ENCODE measurements around the gene RHOH.

DNA sequence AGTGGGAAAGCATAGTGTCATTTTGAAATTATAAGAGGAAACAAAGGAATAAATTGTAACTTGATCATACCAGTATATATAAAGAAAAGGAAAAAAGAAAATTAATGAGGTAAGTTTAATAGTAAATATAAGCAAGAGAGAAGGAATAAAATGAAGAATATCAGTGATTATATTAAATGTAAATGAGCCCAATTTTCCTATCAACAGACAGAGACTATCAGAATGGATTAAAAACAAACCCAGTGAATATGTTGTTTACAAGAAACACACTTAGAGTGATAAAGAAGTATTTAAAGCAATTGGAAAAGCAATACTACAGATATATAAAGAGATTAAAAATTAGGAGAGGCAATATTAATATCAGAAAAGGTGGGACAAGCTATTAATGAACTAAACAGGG, 28.8 kb upstream of the RHOH start:
- TF ChIP-seq, protein P1, sequence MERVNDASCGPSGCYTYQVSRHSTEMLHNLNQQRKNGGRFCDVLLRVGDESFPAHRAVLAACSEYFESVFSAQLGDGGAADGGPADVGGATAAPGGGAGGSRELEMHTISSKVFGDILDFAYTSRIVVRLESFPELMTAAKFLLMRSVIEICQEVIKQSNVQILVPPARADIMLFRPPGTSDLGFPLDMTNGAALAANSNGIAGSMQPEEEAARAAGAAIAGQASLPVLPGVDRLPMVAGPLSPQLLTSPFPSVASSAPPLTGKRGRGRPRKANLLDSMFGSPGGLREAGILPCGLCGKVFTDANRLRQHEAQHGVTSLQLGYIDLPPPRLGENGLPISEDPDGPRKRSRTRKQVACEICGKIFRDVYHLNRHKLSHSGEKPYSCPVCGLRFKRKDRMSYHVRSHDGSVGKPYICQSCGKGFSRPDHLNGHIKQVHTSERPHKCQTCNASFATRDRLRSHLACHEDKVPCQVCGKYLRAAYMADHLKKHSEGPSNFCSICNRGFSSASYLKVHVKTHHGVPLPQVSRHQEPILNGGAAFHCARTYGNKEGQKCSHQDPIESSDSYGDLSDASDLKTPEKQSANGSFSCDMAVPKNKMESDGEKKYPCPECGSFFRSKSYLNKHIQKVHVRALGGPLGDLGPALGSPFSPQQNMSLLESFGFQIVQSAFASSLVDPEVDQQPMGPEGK (CRISPR knock-in tag; IDR thresholded peaks at IDR 0.05; ENCODE audit: borderline replicate concordance), result no peak
- TF ChIP-seq, protein P2, sequence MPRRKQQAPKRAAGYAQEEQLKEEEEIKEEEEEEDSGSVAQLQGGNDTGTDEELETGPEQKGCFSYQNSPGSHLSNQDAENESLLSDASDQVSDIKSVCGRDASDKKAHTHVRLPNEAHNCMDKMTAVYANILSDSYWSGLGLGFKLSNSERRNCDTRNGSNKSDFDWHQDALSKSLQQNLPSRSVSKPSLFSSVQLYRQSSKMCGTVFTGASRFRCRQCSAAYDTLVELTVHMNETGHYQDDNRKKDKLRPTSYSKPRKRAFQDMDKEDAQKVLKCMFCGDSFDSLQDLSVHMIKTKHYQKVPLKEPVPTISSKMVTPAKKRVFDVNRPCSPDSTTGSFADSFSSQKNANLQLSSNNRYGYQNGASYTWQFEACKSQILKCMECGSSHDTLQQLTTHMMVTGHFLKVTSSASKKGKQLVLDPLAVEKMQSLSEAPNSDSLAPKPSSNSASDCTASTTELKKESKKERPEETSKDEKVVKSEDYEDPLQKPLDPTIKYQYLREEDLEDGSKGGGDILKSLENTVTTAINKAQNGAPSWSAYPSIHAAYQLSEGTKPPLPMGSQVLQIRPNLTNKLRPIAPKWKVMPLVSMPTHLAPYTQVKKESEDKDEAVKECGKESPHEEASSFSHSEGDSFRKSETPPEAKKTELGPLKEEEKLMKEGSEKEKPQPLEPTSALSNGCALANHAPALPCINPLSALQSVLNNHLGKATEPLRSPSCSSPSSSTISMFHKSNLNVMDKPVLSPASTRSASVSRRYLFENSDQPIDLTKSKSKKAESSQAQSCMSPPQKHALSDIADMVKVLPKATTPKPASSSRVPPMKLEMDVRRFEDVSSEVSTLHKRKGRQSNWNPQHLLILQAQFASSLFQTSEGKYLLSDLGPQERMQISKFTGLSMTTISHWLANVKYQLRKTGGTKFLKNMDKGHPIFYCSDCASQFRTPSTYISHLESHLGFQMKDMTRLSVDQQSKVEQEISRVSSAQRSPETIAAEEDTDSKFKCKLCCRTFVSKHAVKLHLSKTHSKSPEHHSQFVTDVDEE (CRISPR knock-in tag; IDR thresholded peaks at IDR 0.05), result no peak
- TF ChIP-seq, protein P3, sequence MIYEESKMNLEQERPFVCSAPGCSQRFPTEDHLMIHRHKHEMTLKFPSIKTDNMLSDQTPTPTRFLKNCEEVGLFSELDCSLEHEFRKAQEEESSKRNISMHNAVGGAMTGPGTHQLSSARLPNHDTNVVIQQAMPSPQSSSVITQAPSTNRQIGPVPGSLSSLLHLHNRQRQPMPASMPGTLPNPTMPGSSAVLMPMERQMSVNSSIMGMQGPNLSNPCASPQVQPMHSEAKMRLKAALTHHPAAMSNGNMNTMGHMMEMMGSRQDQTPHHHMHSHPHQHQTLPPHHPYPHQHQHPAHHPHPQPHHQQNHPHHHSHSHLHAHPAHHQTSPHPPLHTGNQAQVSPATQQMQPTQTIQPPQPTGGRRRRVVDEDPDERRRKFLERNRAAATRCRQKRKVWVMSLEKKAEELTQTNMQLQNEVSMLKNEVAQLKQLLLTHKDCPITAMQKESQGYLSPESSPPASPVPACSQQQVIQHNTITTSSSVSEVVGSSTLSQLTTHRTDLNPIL (CRISPR knock-in tag; IDR thresholded peaks at IDR 0.05; ENCODE audit: low read depth), result no peak
- TF ChIP-seq GLIS3 (CRISPR knock-in tag; IDR thresholded peaks at IDR 0.05) (no peak), ZNF70 (CRISPR knock-in tag; IDR thresholded peaks at IDR 0.05) (no peak), ZNF565 (CRISPR knock-in tag; conservative IDR thresholded peaks at IDR 0.05; ENCODE audit: low read depth) (no peak), ARNTL (CRISPR knock-in tag; IDR thresholded peaks at IDR 0.05; ENCODE audit: borderline replicate concordance, low read depth) (no peak), BACH2 (CRISPR knock-in tag; IDR thresholded peaks at IDR 0.05; ENCODE audit: borderline replicate concordance) (no peak), CSDC2 (CRISPR knock-in tag; IDR thresholded peaks at IDR 0.05) (no peak), ZFP3 (CRISPR knock-in tag; IDR thresholded peaks at IDR 0.05) (no peak), TOX (CRISPR knock-in tag; IDR thresholded peaks at IDR 0.05; ENCODE audit: borderline replicate concordance) (no peak)
- TF ChIP-seq, protein P4, sequence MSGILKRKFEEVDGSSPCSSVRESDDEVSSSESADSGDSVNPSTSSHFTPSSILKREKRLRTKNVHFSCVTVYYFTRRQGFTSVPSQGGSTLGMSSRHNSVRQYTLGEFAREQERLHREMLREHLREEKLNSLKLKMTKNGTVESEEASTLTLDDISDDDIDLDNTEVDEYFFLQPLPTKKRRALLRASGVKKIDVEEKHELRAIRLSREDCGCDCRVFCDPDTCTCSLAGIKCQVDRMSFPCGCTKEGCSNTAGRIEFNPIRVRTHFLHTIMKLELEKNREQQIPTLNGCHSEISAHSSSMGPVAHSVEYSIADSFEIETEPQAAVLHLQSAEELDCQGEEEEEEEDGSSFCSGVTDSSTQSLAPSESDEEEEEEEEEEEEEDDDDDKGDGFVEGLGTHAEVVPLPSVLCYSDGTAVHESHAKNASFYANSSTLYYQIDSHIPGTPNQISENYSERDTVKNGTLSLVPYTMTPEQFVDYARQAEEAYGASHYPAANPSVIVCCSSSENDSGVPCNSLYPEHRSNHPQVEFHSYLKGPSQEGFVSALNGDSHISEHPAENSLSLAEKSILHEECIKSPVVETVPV (CRISPR knock-in tag; IDR thresholded peaks at IDR 0.05), result no peak

All from SK-N-SH treated with all-trans-retinoic acid at 6 μM for 48 hours (cell line).